Measurements from ENCODE around the gene RPRD1B.

The RPRD1B gene

DNA sequence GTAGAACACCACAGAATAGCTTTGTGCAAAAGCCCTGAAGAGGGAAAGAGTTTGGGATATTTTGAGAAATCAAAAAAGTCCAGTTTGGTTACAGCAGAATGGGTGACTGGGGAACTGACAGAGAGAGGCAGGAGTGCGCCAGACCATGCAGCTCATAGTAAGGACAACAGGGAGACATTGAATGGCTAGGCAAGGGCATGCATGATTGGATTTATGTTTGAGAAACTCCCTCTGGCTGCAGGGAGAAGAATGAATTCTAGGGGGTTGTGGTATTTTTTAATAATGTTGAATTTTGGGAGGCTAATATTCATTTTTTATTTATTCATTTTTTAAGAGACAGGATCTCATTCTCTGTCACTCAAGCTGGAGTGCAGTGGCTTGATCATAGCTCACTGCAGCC lies 81.7 kb downstream of the RPRD1B start:
- no peak overlapping the region for H3K9ac ChIP-seq (ENCODE audit: low read depth, low read length)
- H3K4me1 ChIP-seq (ENCODE audit: insufficient read depth, low read length): 0 out of 2 replicates have a peak, but pooled peaks cover 8% of the 10 kb centered on the region
- no peaks in the 10 kb centered on the region for H3K9me3 ChIP-seq (ENCODE audit: control insufficient read depth, insufficient read depth, low read length)
- no peaks in the 10 kb centered on the region for H3K36me3 ChIP-seq (ENCODE audit: insufficient read depth, low read length)

DNA sequence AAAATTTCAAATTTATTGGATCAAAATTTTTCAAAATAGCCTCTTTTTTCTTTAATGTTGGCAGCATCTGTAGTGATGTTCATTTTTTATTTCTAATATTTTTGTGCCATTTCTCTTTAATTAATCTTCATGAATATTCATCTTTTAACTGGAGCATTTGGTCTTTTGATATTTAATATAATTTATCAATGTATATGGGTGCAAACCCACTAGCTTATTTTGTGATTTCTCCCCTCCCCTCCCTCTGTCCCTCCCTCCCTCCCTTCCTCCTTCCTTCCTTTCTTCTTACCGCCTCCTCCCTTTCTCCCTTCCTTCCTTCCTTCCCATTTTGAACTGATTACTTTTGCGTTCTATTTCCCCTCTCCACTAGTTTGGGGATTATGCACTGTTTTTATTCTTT lies 82.3 kb downstream of the RPRD1B start:
- H3K4me1 ChIP-seq (ENCODE audit: insufficient read depth, low read length): 0 out of 2 replicates have a peak, but pooled peaks cover 8% of the 10 kb centered on the region
- H3K9me3 ChIP-seq (ENCODE audit: control insufficient read depth, insufficient read depth, low read length): no peaks in the 10 kb centered on the region
- no peaks in the 10 kb centered on the region for H3K36me3 ChIP-seq (ENCODE audit: insufficient read depth, low read length)
- H3K9ac ChIP-seq (ENCODE audit: low read depth, low read length): no peak overlapping the region

DNA sequence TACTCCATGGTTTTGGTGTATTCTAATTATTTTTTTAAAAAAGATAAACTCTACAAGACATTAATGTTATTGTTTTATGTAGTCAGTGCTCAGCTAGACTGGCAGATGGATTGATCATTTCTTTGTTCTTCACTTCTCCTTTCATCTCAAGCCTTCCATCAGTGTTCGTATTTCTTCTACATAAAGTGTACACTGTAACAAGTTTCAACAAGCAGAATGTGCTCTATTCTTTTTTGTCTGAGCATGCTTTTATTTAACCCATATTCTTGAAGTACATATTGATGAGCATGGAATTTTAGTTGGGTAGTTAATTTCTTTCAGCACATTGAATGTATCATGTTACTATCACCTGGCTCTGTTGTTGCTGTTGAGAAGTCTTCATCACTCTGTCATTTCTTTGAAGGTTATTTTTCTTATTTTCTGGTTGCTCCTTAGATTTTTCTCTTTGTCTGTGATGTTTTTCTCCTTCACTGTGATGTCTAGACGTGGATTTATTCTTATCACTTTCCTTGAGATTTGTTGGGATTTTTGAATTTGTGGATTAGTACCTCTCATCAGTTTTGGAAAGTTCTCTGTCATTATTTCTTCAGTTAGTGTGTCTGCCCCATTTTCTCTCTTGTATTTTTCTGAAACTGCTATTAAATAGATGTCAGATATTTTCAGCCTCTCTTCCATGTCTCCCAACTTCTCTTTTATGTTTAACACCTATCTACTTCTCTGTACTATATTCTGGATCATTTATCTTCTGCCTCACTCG lies 83.0 kb downstream of the RPRD1B start:
- no peaks in the 10 kb centered on the region for H3K36me3 ChIP-seq (ENCODE audit: insufficient read depth, low read length)

DNA sequence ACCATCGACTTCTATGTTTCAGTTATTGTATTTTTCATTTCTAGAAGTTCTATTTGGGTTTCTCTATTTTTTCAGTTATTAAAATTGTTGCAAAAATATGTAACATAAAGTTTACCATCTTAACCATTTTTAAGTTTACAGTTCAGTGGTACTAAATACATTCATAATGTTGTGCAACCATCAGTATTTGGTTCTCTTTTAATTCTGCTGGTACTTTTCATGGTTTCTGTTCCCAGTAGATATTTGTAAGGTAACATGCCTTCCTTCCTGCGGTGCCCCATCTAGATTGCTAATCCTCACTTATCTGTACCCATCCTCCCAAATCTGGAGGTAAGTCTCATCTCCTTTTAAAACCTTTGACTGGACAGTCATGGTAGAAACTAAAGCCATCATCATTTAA lies 83.7 kb downstream of the RPRD1B start:
- H3K4me1 ChIP-seq (ENCODE audit: insufficient read depth, low read length): 0 out of 2 replicates have a peak, but pooled peaks cover 13% of the 10 kb centered on the region
- no peak overlapping the region for H3K9ac ChIP-seq (ENCODE audit: low read depth, low read length)
- H3K9me3 ChIP-seq (ENCODE audit: control insufficient read depth, insufficient read depth, low read length): no peaks in the 10 kb centered on the region
- no peaks in the 10 kb centered on the region for H3K36me3 ChIP-seq (ENCODE audit: insufficient read depth, low read length)

More for the DNA sequence above, 83.0 kb downstream of the RPRD1B start:
- Histone ChIP-seq H3K9me3 (ENCODE audit: control insufficient read depth, insufficient read depth, low read length) (no peaks in the 10 kb centered on the region), H3K9ac (ENCODE audit: low read depth, low read length) (no peak overlapping the region), H3K4me1 (ENCODE audit: insufficient read depth, low read length) (0 out of 2 replicates have a peak, but pooled peaks cover 8% of the 10 kb centered on the region)

DNA sequence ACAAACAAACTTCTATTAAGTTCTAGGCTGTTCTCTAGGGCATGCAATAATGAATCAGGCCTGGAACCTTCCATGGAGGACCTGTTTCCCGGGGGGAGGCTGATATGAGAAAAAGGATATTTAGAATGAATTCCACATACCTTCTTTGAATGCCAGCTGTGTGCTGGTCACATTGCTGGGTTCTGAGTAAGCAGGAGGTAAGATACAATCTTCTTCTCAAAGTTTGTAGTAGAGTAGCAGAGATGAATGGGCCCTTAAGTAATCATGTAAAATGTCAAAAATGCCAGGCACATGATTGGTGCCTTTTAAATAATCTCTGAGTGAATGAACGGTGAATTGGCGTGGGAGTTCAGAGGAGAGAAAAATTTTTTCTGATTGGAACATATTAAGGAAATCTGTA lies 84.1 kb downstream of the RPRD1B start:
- no peak overlapping the region for H3K9ac ChIP-seq (ENCODE audit: low read depth, low read length)
- no peaks in the 10 kb centered on the region for H3K36me3 ChIP-seq (ENCODE audit: insufficient read depth, low read length)
- H3K4me1 ChIP-seq (ENCODE audit: insufficient read depth, low read length): 0 out of 2 replicates have a peak, but pooled peaks cover 13% of the 10 kb centered on the region
- H3K9me3 ChIP-seq (ENCODE audit: control insufficient read depth, insufficient read depth, low read length): no peaks in the 10 kb centered on the region

DNA sequence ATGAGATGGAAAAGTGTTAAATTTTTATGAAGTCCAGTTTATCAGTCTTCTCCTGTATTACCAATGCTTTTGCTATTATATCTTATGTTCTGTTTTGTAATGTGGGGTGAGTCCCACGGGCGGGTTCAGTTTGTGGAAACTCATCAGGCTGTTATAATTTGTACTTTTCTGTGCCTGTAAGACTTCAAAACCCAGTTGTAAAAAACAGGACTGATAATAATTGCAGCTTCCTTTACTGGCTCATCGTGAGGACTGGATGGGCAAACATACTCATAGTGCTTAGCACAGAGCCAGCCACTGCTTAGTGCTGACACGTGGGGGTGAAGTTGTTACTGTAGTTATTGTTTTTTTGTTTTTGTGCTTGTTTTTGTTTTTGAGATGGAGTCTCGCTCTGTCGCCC lies 85.9 kb downstream of the RPRD1B start:
- H3K36me3 ChIP-seq (ENCODE audit: insufficient read depth, low read length): no peaks in the 10 kb centered on the region
- H3K9ac ChIP-seq (ENCODE audit: low read depth, low read length): no peak overlapping the region
- no peaks in the 10 kb centered on the region for H3K9me3 ChIP-seq (ENCODE audit: control insufficient read depth, insufficient read depth, low read length)
- peaks cover 12% of the 10 kb centered on the region; the same call in 1 of the 2 replicates for H3K4me1 ChIP-seq (ENCODE audit: insufficient read depth, low read length)

DNA sequence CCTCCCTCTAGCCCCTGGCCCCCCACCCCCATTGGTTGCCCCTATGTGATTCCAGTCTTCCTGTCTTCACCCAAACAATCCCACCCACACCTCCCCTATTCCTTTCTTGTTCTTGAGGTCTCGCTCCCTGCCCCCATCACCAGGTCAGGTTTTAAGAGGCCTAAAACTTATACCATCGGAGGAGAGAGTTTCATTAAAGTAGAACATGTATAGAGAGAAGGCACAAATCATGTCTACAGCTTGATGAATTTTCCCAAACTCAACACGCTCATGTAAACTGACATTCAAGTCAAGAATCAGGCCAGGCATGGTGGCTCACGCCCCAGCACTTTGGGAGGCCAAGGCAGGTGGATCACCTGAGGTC lies 87.1 kb downstream of the RPRD1B start:
- Histone ChIP-seq H3K9ac (ENCODE audit: low read depth, low read length) (no peak overlapping the region), H3K9me3 (ENCODE audit: control insufficient read depth, insufficient read depth, low read length) (no peaks in the 10 kb centered on the region), H3K36me3 (ENCODE audit: insufficient read depth, low read length) (no peaks in the 10 kb centered on the region), H3K4me1 (ENCODE audit: insufficient read depth, low read length) (peaks cover 12% of the 10 kb centered on the region; the same call in 1 of the 2 replicates)

DNA sequence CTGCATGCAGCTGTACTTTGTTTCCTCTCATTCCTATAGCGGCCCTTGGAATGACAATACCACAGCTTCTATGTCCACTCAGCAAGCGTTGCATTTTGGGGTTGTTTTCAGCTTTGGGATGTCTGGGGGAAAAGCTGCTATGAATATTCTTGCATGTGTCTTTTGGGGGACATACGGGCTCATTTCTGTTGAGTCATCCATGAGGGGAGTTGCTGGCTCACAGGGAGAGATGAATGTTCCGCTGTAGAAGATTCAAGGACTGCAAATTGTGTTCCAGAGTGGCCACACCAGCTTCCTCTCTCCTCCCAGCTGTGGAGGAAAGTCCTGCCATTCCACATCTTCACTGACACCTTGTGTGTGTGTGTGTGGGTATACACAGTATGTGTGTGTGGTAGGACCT lies 88.2 kb downstream of the RPRD1B start:
- no peaks in the 10 kb centered on the region for H3K9me3 ChIP-seq (ENCODE audit: control insufficient read depth, insufficient read depth, low read length)
- peaks cover 12% of the 10 kb centered on the region; the same call in 1 of the 2 replicates for H3K4me1 ChIP-seq (ENCODE audit: insufficient read depth, low read length)
- H3K9ac ChIP-seq (ENCODE audit: low read depth, low read length): no peak overlapping the region
- no peaks in the 10 kb centered on the region for H3K36me3 ChIP-seq (ENCODE audit: insufficient read depth, low read length)

DNA sequence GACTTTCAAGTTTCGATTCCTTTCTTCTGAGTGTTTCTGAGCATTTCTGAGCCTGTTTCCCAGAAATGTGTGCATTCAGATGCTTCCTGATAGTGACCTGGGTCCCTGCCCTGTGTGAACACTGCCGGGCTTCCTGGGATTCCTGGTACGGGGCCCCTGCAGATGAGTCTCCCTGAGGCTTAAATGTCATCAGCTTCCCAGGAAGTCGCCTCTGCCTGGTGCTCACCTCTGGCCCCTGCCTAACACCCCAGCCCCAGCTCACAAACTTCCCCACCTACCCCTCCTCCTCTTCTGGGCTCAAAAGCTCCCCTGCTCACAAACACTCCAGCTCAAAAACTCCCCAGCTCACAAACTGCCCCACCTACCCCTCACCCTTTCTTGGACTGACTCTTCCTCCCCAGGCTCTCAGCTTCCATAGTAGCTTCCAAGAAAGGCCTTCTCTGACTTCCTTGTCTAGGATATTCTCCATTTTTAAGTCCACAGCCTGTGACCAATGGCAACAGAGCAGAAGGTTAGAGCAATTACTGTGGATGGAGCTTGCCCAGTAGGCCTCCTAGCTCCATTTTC lies 89.6 kb downstream of the RPRD1B start:
- no peaks in the 10 kb centered on the region for H3K9me3 ChIP-seq (ENCODE audit: control insufficient read depth, insufficient read depth, low read length)

DNA sequence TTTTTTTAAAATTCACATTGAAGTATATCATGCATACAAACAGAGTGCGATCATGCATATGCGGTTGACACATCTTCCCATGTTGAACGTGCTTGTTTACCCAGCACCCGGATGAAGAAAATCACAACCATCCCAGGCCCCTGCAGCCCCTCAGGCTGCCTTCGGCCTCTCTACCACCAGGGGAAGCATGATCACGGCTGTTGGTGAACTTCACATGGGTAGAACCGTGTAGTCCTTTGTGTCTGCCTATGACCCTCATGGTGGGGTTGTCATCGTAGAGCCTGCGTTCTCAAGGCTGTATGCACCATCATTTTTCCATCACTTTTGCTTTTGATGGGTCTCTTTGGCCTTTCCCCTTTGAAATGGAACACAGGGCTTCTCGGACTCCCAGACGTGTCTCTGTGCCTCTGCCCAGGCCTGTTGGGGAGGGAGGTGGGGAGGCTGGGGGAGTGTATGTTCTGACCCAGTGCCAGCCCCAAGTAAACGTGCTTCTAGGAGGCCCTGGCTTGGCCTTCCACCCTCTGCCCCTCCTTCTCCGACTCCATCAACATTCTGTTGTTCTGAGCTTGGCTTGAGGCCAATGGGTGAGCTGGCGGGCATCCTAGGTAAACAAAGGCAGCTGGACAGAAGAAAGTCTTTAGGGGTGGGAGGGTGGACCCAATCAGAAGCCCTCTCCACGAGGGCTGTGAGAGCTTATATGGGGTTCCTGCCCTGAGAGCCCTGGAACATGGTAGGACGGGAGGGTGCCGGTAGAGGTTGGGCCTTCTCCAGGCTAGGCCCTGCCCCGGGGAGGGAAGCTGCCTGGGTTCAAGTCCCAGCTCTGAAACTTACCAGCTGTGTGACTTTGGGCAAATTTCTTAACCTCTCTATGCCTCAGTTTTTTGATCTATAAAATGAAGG lies 91.9 kb downstream of the RPRD1B start:
- H3K9ac ChIP-seq (ENCODE audit: low read depth, low read length): no peak overlapping the region
- H3K4me1 ChIP-seq (ENCODE audit: insufficient read depth, low read length): peaks cover 9% of the 10 kb centered on the region; the same call in 1 of the 2 replicates

More for the DNA sequence above, 89.6 kb downstream of the RPRD1B start:
- no peak overlapping the region for H3K9ac ChIP-seq (ENCODE audit: low read depth, low read length)
- H3K36me3 ChIP-seq (ENCODE audit: insufficient read depth, low read length): no peaks in the 10 kb centered on the region
- peaks cover 9% of the 10 kb centered on the region; the same call in 1 of the 2 replicates for H3K4me1 ChIP-seq (ENCODE audit: insufficient read depth, low read length)

DNA sequence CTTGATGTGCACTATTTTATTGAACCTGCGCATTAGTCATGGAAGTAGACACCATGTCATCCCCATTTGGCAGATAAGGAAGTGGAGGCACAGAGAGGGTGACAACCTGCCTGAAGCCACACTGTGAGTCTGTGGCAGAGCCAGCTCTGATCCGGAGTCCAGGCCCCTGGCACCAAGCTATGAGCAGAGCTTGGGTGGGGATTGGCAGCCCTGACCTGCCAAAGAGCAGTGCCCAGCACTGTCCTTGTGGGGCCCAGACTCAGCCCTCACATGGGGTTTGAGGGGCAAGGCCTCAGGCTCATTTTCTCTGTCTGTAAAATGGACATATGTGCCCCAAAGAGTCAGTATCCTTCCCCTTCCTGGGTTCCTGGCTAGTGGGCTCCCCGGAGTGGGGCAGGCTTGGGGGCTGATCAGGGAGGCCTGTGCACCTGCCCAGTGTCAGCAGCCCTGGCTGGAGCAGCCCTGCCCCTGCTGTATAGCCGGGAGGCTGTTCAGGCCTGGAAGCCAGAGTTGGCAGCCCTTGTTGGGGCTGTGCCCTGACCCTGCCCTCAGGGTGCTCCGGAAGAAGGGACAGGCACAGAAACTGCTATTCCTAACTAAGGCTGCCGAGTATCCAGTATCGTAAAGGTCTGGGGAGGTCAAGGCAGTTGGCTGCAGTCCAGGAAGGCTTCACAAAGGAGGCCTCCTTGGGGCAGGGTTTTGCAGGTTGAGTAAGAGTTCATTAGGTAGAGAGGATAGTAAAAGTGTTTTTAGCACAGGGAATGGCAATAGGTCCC lies 92.8 kb downstream of the RPRD1B start:
- no peak overlapping the region for H3K9ac ChIP-seq (ENCODE audit: low read depth, low read length)
- H3K4me1 ChIP-seq (ENCODE audit: insufficient read depth, low read length): peaks cover 9% of the 10 kb centered on the region; the same call in 1 of the 2 replicates
- no peaks in the 10 kb centered on the region for H3K36me3 ChIP-seq (ENCODE audit: insufficient read depth, low read length)
- no peaks in the 10 kb centered on the region for H3K9me3 ChIP-seq (ENCODE audit: control insufficient read depth, insufficient read depth, low read length)

More for the DNA sequence above, 91.9 kb downstream of the RPRD1B start:
- Histone ChIP-seq H3K36me3 (ENCODE audit: insufficient read depth, low read length) (no peaks in the 10 kb centered on the region), H3K9me3 (ENCODE audit: control insufficient read depth, insufficient read depth, low read length) (no peaks in the 10 kb centered on the region)

DNA sequence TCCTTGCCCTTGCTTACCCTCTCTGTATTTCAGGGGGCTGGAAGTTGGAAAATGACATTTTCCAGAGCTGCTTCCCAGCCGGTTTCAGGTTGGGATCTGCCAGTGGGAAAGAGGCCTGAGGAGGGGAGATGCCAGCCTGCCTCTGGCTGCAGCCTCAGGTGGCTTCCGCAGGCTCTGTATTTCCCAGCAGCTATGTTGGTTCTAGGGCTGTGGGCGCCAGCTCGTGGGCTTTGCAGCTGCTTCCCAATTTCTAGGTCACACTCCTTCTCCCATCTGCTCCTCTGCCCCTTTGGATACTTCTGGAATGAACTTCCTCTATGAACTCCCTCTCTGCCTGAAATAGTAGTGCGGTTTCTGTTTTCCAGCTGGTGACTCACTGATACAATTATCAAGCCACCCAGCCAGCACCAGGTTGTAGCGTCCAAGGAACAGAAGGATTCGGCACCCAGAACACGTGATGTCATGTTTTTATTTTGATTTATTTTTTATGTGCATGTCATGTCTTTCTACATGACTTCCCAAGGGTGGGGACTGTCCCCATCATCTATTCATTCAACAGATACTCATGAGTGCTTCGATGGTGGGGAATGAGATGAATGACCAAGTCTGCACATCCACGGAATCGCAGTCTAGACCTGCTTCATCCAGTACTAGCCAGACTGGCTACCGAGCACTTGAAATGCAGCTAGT lies 93.5 kb downstream of the RPRD1B start:
- peaks cover 4% of the 10 kb centered on the region; the same call in 1 of the 2 replicates for H3K4me1 ChIP-seq (ENCODE audit: insufficient read depth, low read length)
- H3K9me3 ChIP-seq (ENCODE audit: control insufficient read depth, insufficient read depth, low read length): no peaks in the 10 kb centered on the region
- no peak overlapping the region for H3K9ac ChIP-seq (ENCODE audit: low read depth, low read length)
- no peaks in the 10 kb centered on the region for H3K36me3 ChIP-seq (ENCODE audit: insufficient read depth, low read length)

DNA sequence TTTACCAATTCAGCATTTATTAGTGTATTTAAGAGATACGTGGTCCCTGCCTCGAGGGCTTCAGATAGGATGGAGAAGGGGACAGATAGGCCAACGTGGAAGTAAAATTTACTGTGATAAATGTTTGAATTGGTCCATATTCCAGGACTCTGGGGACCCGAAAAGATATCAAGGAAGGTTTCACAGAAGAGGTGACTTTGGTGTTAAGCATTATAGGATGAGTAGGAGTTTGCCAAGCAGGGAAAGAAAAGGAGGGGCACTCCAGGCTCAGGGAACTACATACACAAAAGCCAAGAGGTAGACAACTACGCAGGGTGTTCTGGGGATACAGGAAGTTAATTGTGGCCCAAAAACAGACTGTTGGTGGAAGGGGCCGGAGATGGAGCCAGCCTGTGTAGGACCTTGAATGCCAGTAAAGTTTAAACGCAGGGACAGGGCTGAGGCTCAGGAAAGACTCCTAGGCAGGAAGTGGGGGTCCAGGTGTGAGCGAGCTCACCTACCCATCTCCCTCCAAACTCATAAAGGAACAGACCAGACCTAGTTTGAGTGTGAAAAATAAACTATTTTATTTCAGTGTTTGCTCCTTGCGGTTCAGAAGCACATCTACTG lies 94.5 kb downstream of the RPRD1B start:
- Histone ChIP-seq H3K9me3 (ENCODE audit: control insufficient read depth, insufficient read depth, low read length) (no peaks in the 10 kb centered on the region), H3K4me1 (ENCODE audit: insufficient read depth, low read length) (peaks cover 4% of the 10 kb centered on the region; the same call in 1 of the 2 replicates), H3K9ac (ENCODE audit: low read depth, low read length) (no peak overlapping the region), H3K36me3 (ENCODE audit: insufficient read depth, low read length) (no peaks in the 10 kb centered on the region)

Measured in ES-I3 (cell line).